HG02759 (cell line): ENCODE results near the gene UVRAG.

Experiments used
- ATAC-seq: cut with Tn5 transposase; IDR thresholded peaks from one replicate; pipeline ENCODE4 v1.9.1; 2021; ENCODE audit warnings: mild to moderate bottlenecking, moderate library complexity; ENCODE audit not compliant: unreplicated experiment

The UVRAG gene

GRCh38 chr11:76131671-76132631 is 316.9 kb downstream of the UVRAG start:
- no peak for ATAC-seq

DNA sequence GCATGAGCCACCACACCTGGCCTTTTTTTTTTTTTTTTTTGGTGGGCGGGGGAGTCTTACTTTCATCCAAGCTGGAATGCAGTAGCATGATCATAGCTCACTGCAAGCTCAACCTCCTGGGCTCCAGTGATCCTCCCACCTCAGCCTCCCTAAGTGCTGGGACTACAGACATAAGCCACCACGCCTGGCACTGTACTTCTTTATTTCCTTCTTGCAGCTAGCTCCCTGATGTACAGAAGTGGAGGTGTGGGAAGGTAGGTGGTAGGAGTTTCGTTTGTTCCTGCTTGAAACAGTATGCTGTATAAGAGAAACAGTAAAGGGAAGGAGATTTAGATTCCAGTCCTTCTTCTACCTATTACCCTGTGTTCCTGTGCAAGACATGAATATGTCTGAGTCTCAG is 319.2 kb downstream of the UVRAG start:
- no peak for ATAC-seq

DNA sequence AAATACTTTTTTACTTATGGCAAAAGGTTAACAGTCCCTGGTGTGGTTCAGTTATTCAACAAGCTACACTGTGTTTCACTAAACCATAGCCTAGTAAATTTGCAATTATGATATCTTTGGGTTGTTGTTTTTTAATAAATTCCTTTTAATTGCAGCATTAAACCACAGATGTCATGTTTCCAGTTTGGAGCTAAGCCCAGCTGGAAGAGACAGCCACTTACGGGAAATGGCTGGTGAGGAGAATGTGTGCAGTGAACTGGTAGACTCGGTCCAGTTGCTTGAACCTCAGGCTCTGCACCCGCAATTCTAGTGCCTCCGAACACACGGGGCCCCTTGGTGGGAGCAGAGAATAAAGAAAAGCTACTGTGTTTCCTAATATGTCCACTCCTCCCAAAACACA is 320.5 kb downstream of the UVRAG start:
- no peak for ATAC-seq

DNA sequence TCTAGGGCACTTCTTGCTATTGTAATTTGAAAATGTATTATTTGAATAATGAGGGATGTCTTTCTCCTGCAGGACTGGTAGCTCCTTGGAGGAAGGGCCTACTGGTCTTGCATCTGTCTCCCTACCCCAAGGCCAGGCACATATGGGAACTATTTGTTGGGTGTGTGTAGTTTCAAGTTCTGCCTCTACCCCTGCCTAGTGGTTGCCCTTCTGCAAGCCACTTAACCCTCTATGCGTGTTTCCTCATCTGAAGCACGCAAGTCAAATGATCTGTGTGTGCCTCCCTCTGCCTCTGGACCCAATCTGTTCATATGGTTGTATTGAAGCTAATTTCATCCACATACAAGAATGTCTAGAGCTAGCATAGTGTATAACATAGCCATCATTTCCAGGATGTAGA is 324.3 kb downstream of the UVRAG start:
- no peak for ATAC-seq

- no peak for ATAC-seq
Measured at GRCh38 chr11:76140912-76141574, 326.0 kb downstream of the UVRAG start.

GRCh38 chr11:76141901-76142588 is 327.0 kb downstream of the UVRAG start:
- no peak for ATAC-seq

DNA sequence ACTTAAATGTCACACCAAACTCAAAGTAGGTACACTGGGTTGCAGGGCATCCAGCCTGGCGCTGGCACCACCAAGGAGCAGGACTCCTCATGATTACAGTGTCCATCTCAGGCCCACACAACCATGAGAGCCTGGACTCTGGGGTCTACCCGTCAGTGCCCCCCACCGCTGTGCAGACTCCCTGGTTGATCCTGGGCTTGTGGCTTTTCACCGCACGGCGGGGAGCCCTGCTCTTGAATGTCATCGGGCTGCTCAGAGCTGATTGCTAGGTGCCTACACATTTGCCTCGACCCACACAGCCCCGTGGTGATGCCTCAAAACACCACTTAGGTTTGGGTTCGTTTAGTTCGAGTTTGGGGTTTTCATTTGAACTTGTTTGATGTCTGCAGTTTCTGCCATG is 328.3 kb downstream of the UVRAG start:
- ATAC-seq = no peak

DNA sequence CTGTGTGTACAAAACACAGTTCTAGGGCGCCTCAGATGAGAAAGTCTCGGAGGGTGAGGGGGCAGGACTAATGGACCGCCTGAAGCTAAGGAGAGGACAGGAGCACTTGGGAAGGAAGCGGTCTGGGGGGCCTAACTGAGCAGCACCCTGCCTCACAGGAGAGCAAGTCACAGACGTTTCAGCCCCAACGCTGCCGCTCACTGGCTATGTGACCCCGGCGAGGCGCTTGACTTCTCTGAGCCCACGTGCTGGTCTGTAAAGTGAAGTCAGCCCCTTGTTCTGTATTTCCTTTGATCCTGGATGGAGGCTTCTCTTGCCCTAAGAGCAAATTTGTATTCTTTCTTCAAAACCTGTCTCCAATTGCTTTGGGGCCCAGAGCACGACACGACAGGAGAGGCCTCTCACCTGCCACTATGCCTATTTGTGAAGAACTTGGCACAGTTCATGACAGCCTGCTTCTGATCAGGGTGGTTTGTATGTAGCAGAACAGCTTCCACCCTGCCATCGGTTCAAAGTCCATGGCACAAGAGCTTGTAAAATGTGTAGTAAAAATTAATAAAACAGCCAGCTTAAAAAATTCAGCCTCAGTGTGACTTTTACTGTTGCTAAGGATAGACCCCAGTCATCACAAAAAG is 332.2 kb downstream of the UVRAG start:
- no peak for ATAC-seq

DNA sequence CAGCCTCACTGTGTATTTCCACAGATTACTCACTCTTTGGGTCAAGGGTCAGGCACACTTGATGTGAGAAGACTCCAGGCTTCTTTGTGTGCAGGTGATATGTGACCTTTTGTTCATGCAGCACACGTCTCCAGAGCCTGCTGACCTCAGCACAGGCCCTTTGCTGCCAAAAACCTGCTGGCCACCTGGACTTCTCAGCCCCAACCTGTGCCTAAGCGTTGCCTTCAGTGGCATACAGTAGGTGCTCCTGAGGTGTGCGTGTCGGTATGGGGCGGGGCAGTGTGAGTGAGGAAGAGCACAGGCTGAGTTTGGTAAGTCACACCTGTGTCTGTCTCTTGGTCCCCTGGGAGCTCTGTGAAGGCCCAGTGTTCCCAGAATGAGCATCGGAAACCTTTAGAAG is 333.2 kb downstream of the UVRAG start:
- ATAC-seq = no peak

DNA sequence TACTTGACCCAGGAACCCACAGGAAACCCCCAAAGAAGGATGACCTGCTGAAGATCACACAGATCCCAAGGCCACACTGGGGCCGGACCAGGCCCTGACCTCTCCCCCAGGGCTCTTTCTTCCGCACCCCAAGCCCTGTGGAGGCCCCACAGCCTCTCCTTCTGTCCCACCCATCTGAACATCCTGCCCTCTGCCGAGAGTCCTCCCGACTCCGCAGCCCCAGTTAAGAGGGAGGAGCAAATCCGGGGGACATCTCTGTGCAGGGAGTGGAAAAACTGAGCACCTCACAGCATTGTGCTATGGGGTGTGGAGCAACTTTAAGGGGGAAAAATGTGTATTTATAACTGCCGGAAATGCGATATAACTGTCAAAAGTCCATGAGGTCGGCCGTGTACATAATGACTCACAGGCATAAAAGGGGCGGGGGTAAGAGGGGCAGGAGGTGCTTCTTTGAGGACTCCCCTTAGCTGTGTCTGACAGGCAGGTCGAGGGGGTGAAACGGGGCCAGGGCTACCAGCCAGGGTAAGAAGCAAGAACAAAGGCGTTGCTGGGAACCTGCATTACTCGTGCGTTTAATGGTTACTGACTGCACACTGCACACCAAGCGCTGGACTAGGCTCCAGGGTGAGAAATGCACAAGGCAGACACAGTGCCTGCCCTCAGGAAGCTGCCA is 334.1 kb downstream of the UVRAG start:
- no peak for ATAC-seq

DNA sequence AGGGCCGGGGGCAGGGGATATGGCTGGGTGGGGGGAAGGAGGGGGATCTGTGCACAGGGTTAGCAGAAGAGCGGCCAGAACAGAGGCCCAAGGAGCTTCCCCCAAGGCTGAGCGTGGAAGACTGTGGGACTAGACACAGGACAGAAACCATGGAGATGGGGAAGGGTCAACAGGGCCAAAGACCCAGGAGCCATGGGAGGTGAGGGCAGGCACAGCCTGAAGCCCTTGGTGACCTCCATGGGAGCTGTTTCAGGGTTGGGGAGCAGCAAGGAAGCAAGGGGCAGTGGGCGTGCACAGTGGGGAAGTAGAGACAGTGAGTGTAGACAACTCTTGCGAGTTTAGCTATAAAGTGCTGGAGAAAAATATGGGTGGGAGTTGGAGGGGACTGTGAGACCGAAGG is 334.7 kb downstream of the UVRAG start:
- ATAC-seq = no peak

- ATAC-seq = no peak
Measured at GRCh38 chr11:76150141-76150540, 335.1 kb downstream of the UVRAG start.

DNA sequence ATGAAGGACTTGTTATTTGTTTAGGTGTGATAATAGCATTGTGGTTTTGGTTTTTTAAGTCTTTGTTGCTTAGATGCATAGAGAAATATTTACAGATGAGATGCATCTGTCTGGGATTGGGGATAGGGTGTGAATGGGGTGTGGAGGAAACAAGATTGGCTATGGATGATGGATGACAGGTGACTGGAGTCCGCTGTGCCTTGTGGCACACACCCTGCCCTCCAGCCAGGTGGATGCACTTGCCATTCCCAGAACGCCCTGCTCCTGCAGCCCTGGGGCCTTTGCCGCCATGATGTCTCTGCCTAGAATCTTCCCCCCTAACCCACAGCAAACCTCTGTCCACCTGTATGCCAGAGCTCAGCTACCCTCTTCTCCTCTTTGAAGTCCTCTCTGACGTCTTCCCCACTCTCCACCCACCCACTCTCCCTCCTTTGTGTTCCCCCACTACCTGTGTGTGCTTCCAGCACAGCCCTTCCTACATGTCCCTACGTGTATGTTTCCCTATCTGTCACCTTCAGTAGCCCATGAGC is 336.6 kb downstream of the UVRAG start:
- ATAC-seq = no peak

GRCh38 chr11:76152086-76152681 is 337.2 kb downstream of the UVRAG start:
- peak; percentile 72 for ATAC-seq

- ATAC-seq = peak; percentile 59
Measured at GRCh38 chr11:76152741-76153570, 337.9 kb downstream of the UVRAG start.

GRCh38 chr11:76153571-76153923 is 338.5 kb downstream of the UVRAG start:
- no peak for ATAC-seq

GRCh38 chr11:76155500-76156227 is 340.7 kb downstream of the UVRAG start:
- ATAC-seq = no peak

GRCh38 chr11:76156971-76157427 is 342.0 kb downstream of the UVRAG start:
- ATAC-seq = no peak
